GM18526 (cell line): Measurements from ENCODE around the gene OR10X1.

Source experiments
- POLR2A ChIP-seq: IDR thresholded peaks from 3 replicates; pipeline ENCODE4 v1.6.1; 2011; ENCODE audit not compliant: insufficient read length; ENCODE audit errors: extremely low read depth

OR10X1 gene

GRCh38 chr1:158537609-158538008 is 42.1 kb downstream of the OR10X1 start:
- no peak for TF ChIP-seq POLR2A

DNA sequence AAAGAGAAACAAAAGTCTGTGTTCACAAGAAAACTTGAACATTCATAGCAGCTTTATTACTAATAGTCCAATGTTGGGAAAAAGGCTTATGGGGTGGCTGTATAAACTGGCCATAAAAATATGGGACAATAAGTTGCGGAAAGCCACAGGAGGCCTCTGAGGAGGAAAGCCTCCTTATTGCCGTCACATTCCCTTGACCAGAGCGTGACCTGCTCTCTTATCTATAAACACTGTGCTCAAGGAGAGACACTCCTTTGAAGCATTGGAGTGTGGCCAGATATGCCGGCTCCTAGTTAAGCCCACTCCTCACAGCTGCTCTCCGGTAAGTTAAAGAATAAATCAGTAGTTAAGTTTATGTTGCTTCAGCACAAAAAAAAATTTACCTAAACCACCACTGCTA is 45.2 kb downstream of the OR10X1 start:
- no peak for TF ChIP-seq POLR2A
